Ishikawa (cell line): ENCODE data around the gene MAP2.

ENCODE experiments used
- EP300 ChIP-seq: IDR thresholded peaks from 2 replicates; pipeline ENCODE4 v1.6.1; 2012; ENCODE audit warnings: borderline replicate concordance
- TF ChIP-seq, protein P1 (sequence below): IDR thresholded peaks from 2 replicates; pipeline ENCODE4 v1.6.1; 2012
- TF ChIP-seq, protein P2 (sequence below): IDR thresholded peaks from 2 replicates; pipeline ENCODE4 v1.6.1; 2012; ENCODE audit warnings: low read depth, mild to moderate bottlenecking

DNA sequence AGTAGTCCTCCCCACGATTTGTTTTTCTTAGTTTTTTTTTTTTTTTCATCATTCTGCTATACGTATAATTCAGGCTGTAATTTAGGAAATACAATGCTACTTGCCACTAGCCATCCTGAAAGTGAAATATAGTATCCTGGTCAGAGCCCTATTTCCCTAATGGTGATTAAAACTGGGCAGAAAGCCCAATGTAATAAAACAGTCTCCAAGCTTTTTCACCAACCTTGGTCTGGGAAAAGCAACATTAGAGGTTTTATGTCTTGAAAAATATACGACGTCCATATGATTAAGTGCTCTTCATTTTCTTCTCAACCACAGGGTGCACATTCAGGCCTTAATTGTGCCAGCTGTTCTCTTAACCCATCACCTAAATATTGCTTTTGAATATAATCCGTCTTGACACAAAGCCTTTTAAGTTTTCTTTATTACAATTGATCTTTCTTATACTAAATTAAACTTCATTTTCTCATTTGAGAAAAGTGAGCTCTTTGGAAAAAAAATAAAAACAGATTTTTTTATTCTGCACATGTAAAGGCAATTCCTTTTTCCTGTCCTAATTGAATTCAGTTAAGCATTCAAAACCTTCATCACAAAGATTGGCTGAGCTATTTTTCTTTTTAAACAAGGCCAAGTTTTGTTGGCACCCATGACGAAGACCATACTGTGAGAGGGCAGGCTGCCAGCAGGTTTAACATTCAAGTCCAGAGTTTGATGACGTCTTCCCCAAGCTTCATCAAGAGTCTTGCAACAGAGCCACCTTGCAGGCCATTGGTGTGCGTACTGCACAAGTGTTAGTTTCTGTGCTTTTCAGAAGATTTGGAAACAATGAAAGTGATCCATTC, 52.7 kb downstream of the MAP2 start:
- TF ChIP-seq, protein P1, sequence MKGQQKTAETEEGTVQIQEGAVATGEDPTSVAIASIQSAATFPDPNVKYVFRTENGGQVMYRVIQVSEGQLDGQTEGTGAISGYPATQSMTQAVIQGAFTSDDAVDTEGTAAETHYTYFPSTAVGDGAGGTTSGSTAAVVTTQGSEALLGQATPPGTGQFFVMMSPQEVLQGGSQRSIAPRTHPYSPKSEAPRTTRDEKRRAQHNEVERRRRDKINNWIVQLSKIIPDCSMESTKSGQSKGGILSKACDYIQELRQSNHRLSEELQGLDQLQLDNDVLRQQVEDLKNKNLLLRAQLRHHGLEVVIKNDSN: no peak
- peak; percentile 77 for TF ChIP-seq EP300
- TF ChIP-seq, protein P2, sequence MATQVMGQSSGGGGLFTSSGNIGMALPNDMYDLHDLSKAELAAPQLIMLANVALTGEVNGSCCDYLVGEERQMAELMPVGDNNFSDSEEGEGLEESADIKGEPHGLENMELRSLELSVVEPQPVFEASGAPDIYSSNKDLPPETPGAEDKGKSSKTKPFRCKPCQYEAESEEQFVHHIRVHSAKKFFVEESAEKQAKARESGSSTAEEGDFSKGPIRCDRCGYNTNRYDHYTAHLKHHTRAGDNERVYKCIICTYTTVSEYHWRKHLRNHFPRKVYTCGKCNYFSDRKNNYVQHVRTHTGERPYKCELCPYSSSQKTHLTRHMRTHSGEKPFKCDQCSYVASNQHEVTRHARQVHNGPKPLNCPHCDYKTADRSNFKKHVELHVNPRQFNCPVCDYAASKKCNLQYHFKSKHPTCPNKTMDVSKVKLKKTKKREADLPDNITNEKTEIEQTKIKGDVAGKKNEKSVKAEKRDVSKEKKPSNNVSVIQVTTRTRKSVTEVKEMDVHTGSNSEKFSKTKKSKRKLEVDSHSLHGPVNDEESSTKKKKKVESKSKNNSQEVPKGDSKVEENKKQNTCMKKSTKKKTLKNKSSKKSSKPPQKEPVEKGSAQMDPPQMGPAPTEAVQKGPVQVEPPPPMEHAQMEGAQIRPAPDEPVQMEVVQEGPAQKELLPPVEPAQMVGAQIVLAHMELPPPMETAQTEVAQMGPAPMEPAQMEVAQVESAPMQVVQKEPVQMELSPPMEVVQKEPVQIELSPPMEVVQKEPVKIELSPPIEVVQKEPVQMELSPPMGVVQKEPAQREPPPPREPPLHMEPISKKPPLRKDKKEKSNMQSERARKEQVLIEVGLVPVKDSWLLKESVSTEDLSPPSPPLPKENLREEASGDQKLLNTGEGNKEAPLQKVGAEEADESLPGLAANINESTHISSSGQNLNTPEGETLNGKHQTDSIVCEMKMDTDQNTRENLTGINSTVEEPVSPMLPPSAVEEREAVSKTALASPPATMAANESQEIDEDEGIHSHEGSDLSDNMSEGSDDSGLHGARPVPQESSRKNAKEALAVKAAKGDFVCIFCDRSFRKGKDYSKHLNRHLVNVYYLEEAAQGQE: no peak
